DOHH2 (cell line): ENCODE results near the gene PCDHB12.
"Not testable (repeated sequence)": the region's sequence is repeated elsewhere in the genome, so short reads cannot be mapped to it uniquely, and the experiment has no call there.

Experiments used
- H3F3A ChIP-seq: fragments of 200-600 bp; sonication (generic), shearing (Covaris generic); 2 replicates; pipeline ENCODE4 v1.6.0; 2016; ENCODE audit warnings: antibody characterized with exemption, mild to moderate bottlenecking; ENCODE audit not compliant: control insufficient read depth, insufficient read depth
- H3K27ac ChIP-seq: fragments of 200-600 bp; sonication (generic); 2 replicates; pipeline ENCODE4 v1.5.1; 2014; ENCODE audit warnings: low read depth, mild to moderate bottlenecking, low read length, moderate library complexity
- H3K27me3 ChIP-seq: fragments of 200-600 bp; sonication (generic); 2 replicates; pipeline ENCODE4 v1.6.1; 2014; ENCODE audit warnings: mild to moderate bottlenecking, low read length, mixed read lengths; ENCODE audit not compliant: control insufficient read depth
- H3K36me3 ChIP-seq: fragments of 200-600 bp; sonication (generic); 2 replicates; pipeline ENCODE4 v1.6.1; 2014; ENCODE audit warnings: mild to moderate bottlenecking, low read length, moderate library complexity, mixed read lengths; ENCODE audit not compliant: control insufficient read depth
- H3K4me1 ChIP-seq: fragments of 200-600 bp; sonication (generic); 2 replicates; pipeline ENCODE4 v1.6.1; 2014; ENCODE audit warnings: mild to moderate bottlenecking, low read length, mixed read lengths; ENCODE audit not compliant: control insufficient read depth
- H3K4me2 ChIP-seq: fragments of 200-600 bp; sonication (generic); 2 replicates; pipeline ENCODE4 v1.6.0; 2014; ENCODE audit warnings: mild to moderate bottlenecking, low read length, moderate library complexity
- H3K4me3 ChIP-seq: fragments of 200-600 bp; sonication (generic); 2 replicates; pipeline ENCODE4 v1.5.1; 2014; ENCODE audit warnings: mild to moderate bottlenecking, low read length, mixed read lengths
- H3K79me2 ChIP-seq: fragments of 200-600 bp; sonication (generic); 2 replicates; pipeline ENCODE4 v1.6.1; 2014; ENCODE audit warnings: mild to moderate bottlenecking, low read length, mixed read lengths; ENCODE audit not compliant: control insufficient read depth
- H3K9me2 ChIP-seq: fragments of 200-600 bp; sonication (generic); replicated peaks from 2 replicates; pipeline ENCODE4 v1.6.1; 2014; ENCODE audit warnings: mild to moderate bottlenecking, low read length, mixed read lengths; ENCODE audit not compliant: control insufficient read depth
- H3K9me3 ChIP-seq: fragments of 200-600 bp; sonication (generic); 2 replicates; pipeline ENCODE4 v1.6.1; 2014; ENCODE audit warnings: antibody characterized with exemption, low read length, mixed read lengths; ENCODE audit not compliant: control insufficient read depth, insufficient read depth
- H4K20me1 ChIP-seq: fragments of 200-600 bp; sonication (generic); 2 replicates; pipeline ENCODE4 v1.6.0; 2014; ENCODE audit warnings: low read depth, mild to moderate bottlenecking, antibody characterized with exemption, low read length, moderate library complexity; ENCODE audit not compliant: control insufficient read depth, insufficient read depth
- CTCF ChIP-seq: fragments of 200-600 bp; sonication (generic); IDR thresholded peaks from one replicate; pipeline ENCODE4 v1.5.1; 2014; ENCODE audit warnings: antibody characterized with exemption, mild to moderate bottlenecking, low read depth, low read length; ENCODE audit not compliant: poor library complexity, severe bottlenecking
- EZH2phosphoT487 ChIP-seq: fragments of 200-600 bp; sonication (generic); IDR thresholded peaks from 2 replicates; pipeline ENCODE4 v1.6.1; 2017; ENCODE audit warnings: borderline replicate concordance, mild to moderate bottlenecking, antibody characterized with exemption, low read length, moderate library complexity, mixed read lengths

PCDHB12 gene

DNA sequence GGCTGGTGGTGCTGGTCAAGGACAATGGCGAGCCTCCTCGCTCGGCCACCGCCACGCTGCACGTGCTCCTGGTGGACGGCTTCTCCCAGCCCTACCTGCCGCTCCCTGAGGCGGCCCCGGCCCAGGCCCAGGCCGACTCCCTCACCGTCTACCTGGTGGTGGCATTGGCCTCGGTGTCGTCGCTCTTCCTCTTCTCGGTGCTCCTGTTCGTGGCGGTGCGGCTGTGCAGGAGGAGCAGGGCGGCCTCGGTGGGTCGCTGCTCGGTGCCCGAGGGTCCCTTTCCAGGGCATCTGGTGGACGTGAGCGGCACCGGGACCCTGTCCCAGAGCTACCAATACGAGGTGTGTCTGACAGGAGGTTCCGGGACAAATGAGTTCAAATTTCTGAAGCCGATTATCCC is 16.9 kb downstream of the PCDHB12 start:
- not testable (repeated sequence) for H4K20me1 ChIP-seq, H3K79me2 ChIP-seq, H3K4me2 ChIP-seq, H3F3A ChIP-seq, H3K36me3 ChIP-seq, H3K9me2 ChIP-seq, H3K27me3 ChIP-seq, H3K27ac ChIP-seq, H3K4me1 ChIP-seq, H3K4me3 ChIP-seq, H3K9me3 ChIP-seq

- Histone ChIP-seq H3K4me2 (no peak overlapping the region), H3K9me3 (peaks cover 3% of the 10 kb centered on the region; the same call in 1 of the 2 replicates)
- TF ChIP-seq CTCF (no peak), EZH2phosphoT487 (no peak)
Observed at GRCh38 chr5:141234109-141234667, 25.7 kb downstream of the PCDHB12 start.

GRCh38 chr5:141235922-141236321 is 27.4 kb downstream of the PCDHB12 start:
- not testable (repeated sequence) for H3K79me2 ChIP-seq, H3K9me2 ChIP-seq, H3F3A ChIP-seq, H3K4me1 ChIP-seq, H3K27me3 ChIP-seq, H3K4me2 ChIP-seq, H3K4me3 ChIP-seq, H3K36me3 ChIP-seq, H3K27ac ChIP-seq, H4K20me1 ChIP-seq, H3K9me3 ChIP-seq

More at GRCh38 chr5:141234109-141234667, 25.7 kb downstream of the PCDHB12 start:
- no peaks in the 10 kb centered on the region for H3K9me2 ChIP-seq
- H3K36me3 ChIP-seq: no peaks in the 10 kb centered on the region
- no peaks in the 10 kb centered on the region for H3K4me1 ChIP-seq
- no peaks in the 10 kb centered on the region for H4K20me1 ChIP-seq
- H3F3A ChIP-seq: no peaks in the 10 kb centered on the region
- no peaks in the 10 kb centered on the region for H3K79me2 ChIP-seq
- no peaks in the 10 kb centered on the region for H3K27me3 ChIP-seq
- H3K27ac ChIP-seq: no peak overlapping the region
- H3K4me3 ChIP-seq: no peak overlapping the region

DNA sequence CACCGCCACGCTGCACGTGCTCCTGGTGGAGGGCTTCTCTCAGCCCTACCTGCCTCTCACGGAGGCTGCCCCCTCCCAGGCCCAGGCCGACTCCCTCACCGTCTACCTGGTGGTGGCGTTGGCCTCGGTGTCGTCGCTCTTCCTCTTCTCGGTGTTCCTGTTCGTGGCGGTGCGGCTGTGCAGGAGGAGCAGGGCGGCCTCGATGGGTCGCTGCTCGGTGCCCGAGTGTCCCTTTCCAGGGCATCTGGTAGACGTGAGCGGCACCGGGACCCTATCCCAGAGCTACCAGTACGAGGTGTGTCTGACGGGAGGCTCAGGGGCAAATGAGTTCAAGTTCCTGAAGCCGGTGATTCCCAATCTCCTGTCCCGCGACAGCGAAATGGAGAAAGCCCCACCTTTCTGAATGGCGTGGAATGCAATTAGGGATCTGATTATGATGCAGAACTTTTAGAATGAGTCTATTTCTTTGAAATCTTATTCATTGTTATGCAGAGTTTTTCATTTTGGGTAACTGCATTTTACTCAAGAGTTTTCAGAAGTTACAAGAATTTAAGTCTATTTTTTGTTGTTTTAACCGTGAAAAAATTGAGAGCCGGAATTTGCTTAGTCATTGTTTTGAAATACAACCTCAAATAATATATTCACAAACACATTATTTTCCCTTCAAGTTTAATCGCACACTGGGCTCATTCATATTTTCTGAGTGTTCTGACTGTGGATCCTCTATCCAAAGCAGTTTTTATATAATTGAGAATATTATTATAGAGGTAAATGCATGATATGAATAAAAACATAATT is 28.2 kb downstream of the PCDHB12 start:
- no peak overlapping the region for H3K4me3 ChIP-seq
- H3F3A ChIP-seq: no peaks in the 10 kb centered on the region
- no peaks in the 10 kb centered on the region for H3K79me2 ChIP-seq
- no peaks in the 10 kb centered on the region for H3K36me3 ChIP-seq
- H3K4me2 ChIP-seq: no peak overlapping the region
- no peak for TF ChIP-seq EZH2phosphoT487
- TF ChIP-seq CTCF: no peak
- H3K9me2 ChIP-seq: no peaks in the 10 kb centered on the region
- no peak overlapping the region for H3K27ac ChIP-seq
- H3K27me3 ChIP-seq: no peaks in the 10 kb centered on the region
- peaks cover 4% of the 10 kb centered on the region; the same call in 1 of the 2 replicates for H3K9me3 ChIP-seq
- no peaks in the 10 kb centered on the region for H3K4me1 ChIP-seq
- no peaks in the 10 kb centered on the region for H4K20me1 ChIP-seq
